Effector CD8-positive, alpha-beta T cell (primary cell): ENCODE results near the gene NR5A2.

Experiments
- DNase-seq: peaks from one replicate; lab custom pipeline; 2025; lab: John Stamatoyannopoulos, UW
- total RNA-seq, 4 experiments: gene quantifications; one replicate each; lab custom pipeline; 2026; lab: John Stamatoyannopoulos, UW

The NR5A2 gene
- 0.29 to 0.73 (median 0.45) reads per million in 4 experiments for total RNA-seq

- DNase-seq: no peak
Observed at GRCh38 chr1:200027264-200027823, at the start of gene NR5A2. Gene NR5A2, plus strand, starts transcription at chr1:200027710. Its CDS starts 138 bp downstream, at chr1:200027848.

- DNase-seq: no peak
Observed at GRCh38 chr1:199978408-199978940, 49.0 kb upstream of the NR5A2 start.

- no peak for DNase-seq
Observed at GRCh38 chr1:199979071-199979470, 48.4 kb upstream of the NR5A2 start.

- no peak for DNase-seq
Observed at GRCh38 chr1:199981584-199981983, 45.9 kb upstream of the NR5A2 start.

- DNase-seq: no peak
Observed at GRCh38 chr1:199982606-199983005, 44.9 kb upstream of the NR5A2 start.

- DNase-seq: no peak
Observed at GRCh38 chr1:199983531-199983930, 44.0 kb upstream of the NR5A2 start.

- DNase-seq: no peak
Observed at GRCh38 chr1:199995096-199995685, 32.3 kb upstream of the NR5A2 start.

- no peak for DNase-seq
Observed at GRCh38 chr1:200005165-200005564, 22.3 kb upstream of the NR5A2 start.

- DNase-seq: no peak
Observed at GRCh38 chr1:200006711-200007110, 20.8 kb upstream of the NR5A2 start.

GRCh38 chr1:200015811-200016210 lies 11.7 kb upstream of the NR5A2 start:
- no peak for DNase-seq

- DNase-seq: no peak
Observed at GRCh38 chr1:200021577-200022238, 5.8 kb upstream of the NR5A2 start.

GRCh38 chr1:200022239-200022804 lies 5.2 kb upstream of the NR5A2 start:
- no peak for DNase-seq

- no peak for DNase-seq
Observed at GRCh38 chr1:200028586-200029034, 1.1 kb downstream of the NR5A2 start.

GRCh38 chr1:200029035-200029821 lies 1.7 kb downstream of the NR5A2 start:
- no peak for DNase-seq

- no peak for DNase-seq
Observed at GRCh38 chr1:200029822-200030152, 2.3 kb downstream of the NR5A2 start.

GRCh38 chr1:200030791-200031190 lies 3.3 kb downstream of the NR5A2 start:
- DNase-seq: no peak

- no peak for DNase-seq
Observed at GRCh38 chr1:200033511-200034261, 6.2 kb downstream of the NR5A2 start.

GRCh38 chr1:200034262-200034557 lies 6.7 kb downstream of the NR5A2 start:
- no peak for DNase-seq

- no peak for DNase-seq
Observed at GRCh38 chr1:200034761-200035396, 7.4 kb downstream of the NR5A2 start.

GRCh38 chr1:200035397-200035955 lies 8.0 kb downstream of the NR5A2 start:
- no peak for DNase-seq
